Measurements from ENCODE around the gene ARID5B.

- no peak for TF ChIP-seq CTCF (IDR thresholded peaks at IDR 0.05; ENCODE audit: low read depth, low read length)
- TF ChIP-seq MAX (IDR thresholded peaks at IDR 0.05; ENCODE audit: low read depth, low read length) = no peak
Measured at GRCh38 chr10:61923950-61924274, 22.4 kb downstream of the ARID5B start.
